CD4-positive, alpha-beta T cell (primary cell): Measurements from ENCODE around the gene HMG20A. TPM values are rescaled to one million over a fixed set of nuclear protein-coding genes. Genes with fewer than 3 reads are reported as not detected.
"Not testable (repeated sequence)": the region's sequence is repeated elsewhere in the genome, so short reads cannot be mapped to it uniquely, and the experiment has no call there.

ENCODE experiments used
- ATAC-seq: fragments of 200-7000 bp; cut with Tn5 transposase; one replicate; pipeline ENCODE4 v1.10.0; 2022; ENCODE audit warnings: mild to moderate bottlenecking; ENCODE audit not compliant: poor library complexity
- CTCF ChIA-PET: fragments of 350-600 bp; sonication (Branson Sonifier 250); formaldehyde crosslinking; loops from one replicate; lab custom pipeline; 2021; ENCODE audit warnings: antibody characterized with exemption, inconsistent platforms; lab: Charles Lee
- POLR2A ChIA-PET: fragments of 350-600 bp; sonication (Branson Sonifier 250); formaldehyde crosslinking; loops from one replicate; lab custom pipeline; 2021; ENCODE audit warnings: antibody characterized with exemption, inconsistent platforms; lab: Charles Lee
- DNase-seq, 14 experiments: peaks; one replicate each; pipeline ENCODE4 v3.0.0-alpha.2; 2013 to 2020; ENCODE audit warnings: mixed read lengths in 2 of 14
- H3K27ac ChIP-seq, 2 donors: one replicate each; pipeline versions ENCODE4 v1.5.1 to v1.7.0; 2013; ENCODE audit warnings: low read length in 2 of 2, low read depth in 1 of 2, mild to moderate bottlenecking in 1 of 2
- H3K27me3 ChIP-seq, 2 experiments: 1 replicate in 1 of 2; 2 replicates in 1 of 2; pipeline versions ENCODE4 v1.6.1 to v1.7.0; 2013; ENCODE audit warnings: low read length in 2 of 2, control low read depth in 1 of 2, mild to moderate bottlenecking in 1 of 2, moderate library complexity in 1 of 2; ENCODE audit not compliant: insufficient read depth in 2 of 2, control insufficient read depth in 1 of 2
- H3K36me3 ChIP-seq: one replicate; pipeline ENCODE4 v1.6.1; 2013; ENCODE audit warnings: low read length, control low read depth; ENCODE audit not compliant: insufficient read depth
- H3K4me1 ChIP-seq: one replicate; pipeline ENCODE4 v1.6.1; 2013; ENCODE audit warnings: low read length, control low read depth; ENCODE audit not compliant: insufficient read depth
- H3K4me3 ChIP-seq: one replicate; pipeline ENCODE4 v1.5.1; 2013; ENCODE audit warnings: mild to moderate bottlenecking, low read length, moderate library complexity
- H3K9me3 ChIP-seq, 2 experiments: 1 replicate in 1 of 2; 2 replicates in 1 of 2; pipeline versions ENCODE4 v1.6.1 to v1.7.0; 2013; ENCODE audit warnings: low read length in 2 of 2, mild to moderate bottlenecking in 2 of 2, control low read depth in 1 of 2, moderate library complexity in 1 of 2; ENCODE audit not compliant: control insufficient read depth in 1 of 2, insufficient read depth in 1 of 2
- H3K27ac Mint-ChIP-seq: one replicate; pipeline ENCODE4 v1.8.0; 2020; ENCODE audit warnings: mixed read lengths
- H3K27me3 Mint-ChIP-seq: one replicate; pipeline ENCODE4 v1.8.0; 2021; ENCODE audit warnings: mixed read lengths
- H3K36me3 Mint-ChIP-seq: one replicate; pipeline ENCODE4 v1.8.0; 2021; ENCODE audit warnings: low read depth, mixed read lengths
- H3K4me1 Mint-ChIP-seq: one replicate; pipeline ENCODE4 v1.8.0; 2021; ENCODE audit warnings: low read depth, mixed read lengths
- H3K4me3 Mint-ChIP-seq: one replicate; pipeline ENCODE4 v1.8.0; 2020; ENCODE audit warnings: mild to moderate bottlenecking, mixed read lengths
- H3K9me3 Mint-ChIP-seq: one replicate; pipeline ENCODE4 v1.8.0; 2020; ENCODE audit warnings: mixed read lengths
- intact Hi-C, 2 experiments: fragments of 100-400 bp; cut with DNase I in 1 of 2; cut with micrococcal nuclease in 1 of 2; formaldehyde crosslinking; loops; one replicate each; pipeline versions ENCODE4 v1.15.1 to v1.9.0; 2023 to 2025; cut with DNase I, micrococcal nuclease
- total RNA-seq, 174 experiments: library from RNA in 2 of 174; stranded (reverse) in 2 of 174; gene quantifications; one replicate each; pipeline ENCODE4 v1.2.3 and lab custom pipeline; 2021 to 2026
- TF ChIP-seq, protein P1 (sequence below): fragments of 200-600 bp; IDR thresholded peaks from one replicate; pipeline ENCODE4 v1.8.0; 2022; ENCODE audit warnings: antibody characterized with exemption, mild to moderate bottlenecking

The HMG20A gene
- total RNA-seq, 2 experiments from 2014 or later: 16.2 to 20.0 TPM

DNA sequence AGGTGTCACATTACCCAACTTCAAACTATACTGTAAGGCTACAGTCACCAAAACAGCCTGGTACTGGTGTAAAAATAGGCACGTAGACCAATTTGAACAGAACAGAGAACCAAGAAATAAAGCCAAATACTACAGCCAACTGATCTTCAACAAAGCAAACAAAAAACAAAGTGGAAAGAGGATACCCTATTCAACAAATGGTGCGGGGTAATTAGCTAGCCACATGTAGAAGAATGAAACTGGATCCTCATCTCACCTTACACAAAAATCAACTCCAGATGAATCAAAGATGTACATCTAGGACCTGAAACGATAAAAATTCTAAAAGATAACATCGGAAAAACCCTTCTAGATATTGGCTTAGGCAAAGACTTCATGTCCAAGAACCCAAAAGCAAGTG, 13.8 kb upstream of the HMG20A start:
- Mint-ChIP-seq H3K27me3 (no peaks in the 10 kb centered on the region), H3K36me3 (no peaks in the 10 kb centered on the region), H3K4me3 (no peak overlapping the region), H3K27ac (no peak overlapping the region), H3K4me1 (peaks cover 36% of the 10 kb centered on the region), H3K9me3 (no peaks in the 10 kb centered on the region)
- Histone ChIP-seq H3K9me3 (no peaks in the 10 kb centered on the region), H3K27me3 (no peaks in the 10 kb centered on the region), H3K4me1 (peaks cover 6% of the 10 kb centered on the region), H3K27ac (no peak overlapping the region), H3K4me3 (no peak overlapping the region), H3K36me3 (no peaks in the 10 kb centered on the region)
- ATAC-seq (no peak), DNase-seq (no peak)
- ChIA-PET CTCF (no interaction called here), POLR2A (no interaction called here)
- TF ChIP-seq, protein P1, sequence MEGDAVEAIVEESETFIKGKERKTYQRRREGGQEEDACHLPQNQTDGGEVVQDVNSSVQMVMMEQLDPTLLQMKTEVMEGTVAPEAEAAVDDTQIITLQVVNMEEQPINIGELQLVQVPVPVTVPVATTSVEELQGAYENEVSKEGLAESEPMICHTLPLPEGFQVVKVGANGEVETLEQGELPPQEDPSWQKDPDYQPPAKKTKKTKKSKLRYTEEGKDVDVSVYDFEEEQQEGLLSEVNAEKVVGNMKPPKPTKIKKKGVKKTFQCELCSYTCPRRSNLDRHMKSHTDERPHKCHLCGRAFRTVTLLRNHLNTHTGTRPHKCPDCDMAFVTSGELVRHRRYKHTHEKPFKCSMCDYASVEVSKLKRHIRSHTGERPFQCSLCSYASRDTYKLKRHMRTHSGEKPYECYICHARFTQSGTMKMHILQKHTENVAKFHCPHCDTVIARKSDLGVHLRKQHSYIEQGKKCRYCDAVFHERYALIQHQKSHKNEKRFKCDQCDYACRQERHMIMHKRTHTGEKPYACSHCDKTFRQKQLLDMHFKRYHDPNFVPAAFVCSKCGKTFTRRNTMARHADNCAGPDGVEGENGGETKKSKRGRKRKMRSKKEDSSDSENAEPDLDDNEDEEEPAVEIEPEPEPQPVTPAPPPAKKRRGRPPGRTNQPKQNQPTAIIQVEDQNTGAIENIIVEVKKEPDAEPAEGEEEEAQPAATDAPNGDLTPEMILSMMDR: no peak
- intact Hi-C loops: no loop called here

DNA sequence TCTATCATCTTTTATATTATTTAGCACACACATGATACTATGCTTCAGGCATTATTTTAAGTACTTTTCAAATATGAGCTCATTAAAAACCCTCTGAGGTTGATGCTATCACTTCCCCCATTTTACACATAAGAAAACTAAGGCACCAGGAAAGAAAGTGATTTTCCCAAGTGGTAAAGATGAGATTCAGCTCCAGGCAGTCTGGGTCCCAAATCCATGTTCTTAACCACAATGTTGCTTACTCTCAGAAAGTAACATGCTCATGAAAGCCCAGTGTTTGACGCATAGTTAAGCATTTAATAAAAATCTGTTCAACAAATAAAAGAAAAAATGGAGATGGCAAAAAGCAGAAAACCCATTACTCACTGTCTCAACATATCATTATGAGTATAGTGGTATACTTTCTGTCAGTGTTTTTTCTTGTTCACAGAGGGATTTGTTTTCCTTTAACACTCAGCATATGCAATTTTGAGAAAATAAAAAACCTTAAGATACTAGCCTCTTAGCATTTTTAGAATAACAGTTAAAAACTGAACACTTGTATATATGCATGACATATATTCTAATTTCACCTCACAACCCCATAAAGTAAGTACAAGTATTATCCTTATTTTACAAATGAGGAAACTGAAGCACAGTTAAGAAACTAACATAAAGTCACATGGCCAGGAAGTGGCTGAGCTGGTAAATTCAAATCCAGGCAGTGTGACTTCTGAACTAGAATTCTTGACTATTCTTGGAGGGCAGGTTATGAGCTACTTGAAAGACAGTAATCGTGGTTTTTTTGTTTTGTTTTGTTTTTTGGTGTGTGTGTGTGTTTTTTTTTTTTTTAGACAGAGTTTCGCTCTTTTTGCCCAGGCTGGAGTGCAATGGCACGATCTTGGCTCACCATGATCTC, 11.2 kb upstream of the HMG20A start:
- Mint-ChIP-seq H3K27me3 (no peaks in the 10 kb centered on the region), H3K4me1 (peaks cover 36% of the 10 kb centered on the region), H3K27ac (peak overlapping the region; percentile 13), H3K9me3 (no peaks in the 10 kb centered on the region), H3K36me3 (no peaks in the 10 kb centered on the region), H3K4me3 (peak overlapping the region; percentile 54)
- H3K4me3 ChIP-seq: no peak overlapping the region
- H3K36me3 ChIP-seq: no peaks in the 10 kb centered on the region
- ATAC-seq (peak; percentile 92), DNase-seq (peak in 5 of 14 experiments; percentile 5 to 68 (median 35))
- CTCF ChIA-PET: interaction anchor here (0.7 kb wide), 1 partner anchor 393 kb away, joined by 3 read pairs; no protein-coding TSS in a partner anchor
- peaks cover 6% of the 10 kb centered on the region for H3K4me1 ChIP-seq
- H3K27me3 ChIP-seq: no peaks in the 10 kb centered on the region
- TF ChIP-seq, protein P1: no peak
- H3K9me3 ChIP-seq: no peaks in the 10 kb centered on the region
- POLR2A ChIA-PET: interaction anchor here (0.9 to 2.2 kb wide), 4 partner anchors 10 to 230 kb away, joined by 3 to 13 read pairs (median 8); partner anchors contain the start of genes HMG20A and PEAK1
- no peak overlapping the region for H3K27ac ChIP-seq
- intact Hi-C loops: loop anchor here in 1 of 2 experiments (1.0 kb wide), 1 partner anchor 11 kb away; the partner anchor contains the start of genes HMG20A and PEAK1

DNA sequence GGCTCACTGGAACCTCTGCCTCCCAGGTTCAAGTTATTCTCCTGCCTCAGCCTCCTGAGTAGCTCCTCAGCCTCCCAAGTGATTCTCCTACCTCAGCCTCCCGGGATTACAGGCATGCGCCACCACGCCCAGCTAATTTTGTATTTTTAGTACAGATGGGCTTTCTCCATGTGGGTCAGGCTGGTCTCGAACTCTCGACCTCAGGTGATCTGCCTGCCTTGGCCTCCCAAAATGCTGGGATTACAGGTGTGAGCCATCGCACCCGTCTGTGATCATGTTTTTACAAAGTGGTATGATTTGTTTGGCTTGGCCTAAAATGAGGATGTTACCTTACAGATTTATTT, 10.6 kb upstream of the HMG20A start:
- H3K4me1 ChIP-seq, ATAC-seq, CTCF ChIA-PET: not testable (repeated sequence)

More for the DNA sequence above, 10.6 kb upstream of the HMG20A start:
- H3K4me3 ChIP-seq, H3K36me3 ChIP-seq, H3K27me3 ChIP-seq, intact Hi-C loops, H3K9me3 Mint-ChIP-seq, DNase-seq, H3K9me3 ChIP-seq, H3K27ac ChIP-seq, H3K36me3 Mint-ChIP-seq, H3K27me3 Mint-ChIP-seq: not testable (repeated sequence)
- peak overlapping the region; percentile 13 for H3K27ac Mint-ChIP-seq
- peak overlapping the region; percentile 54 for H3K4me3 Mint-ChIP-seq
- peaks cover 36% of the 10 kb centered on the region for H3K4me1 Mint-ChIP-seq
- POLR2A ChIA-PET: interaction anchor here (0.9 to 2.2 kb wide), 4 partner anchors 9 to 230 kb away, joined by 3 to 13 read pairs (median 8); partner anchors contain the start of genes HMG20A and PEAK1
